HG03060 (cell line): Measurements from ENCODE around the gene HSD11B1.

ENCODE experiments used
- ATAC-seq: cut with Tn5 transposase; IDR thresholded peaks from one replicate; pipeline ENCODE4 v1.9.1; 2021; ENCODE audit warnings: low read depth, moderate number of reproducible peaks; ENCODE audit not compliant: unreplicated experiment

The HSD11B1 gene

DNA sequence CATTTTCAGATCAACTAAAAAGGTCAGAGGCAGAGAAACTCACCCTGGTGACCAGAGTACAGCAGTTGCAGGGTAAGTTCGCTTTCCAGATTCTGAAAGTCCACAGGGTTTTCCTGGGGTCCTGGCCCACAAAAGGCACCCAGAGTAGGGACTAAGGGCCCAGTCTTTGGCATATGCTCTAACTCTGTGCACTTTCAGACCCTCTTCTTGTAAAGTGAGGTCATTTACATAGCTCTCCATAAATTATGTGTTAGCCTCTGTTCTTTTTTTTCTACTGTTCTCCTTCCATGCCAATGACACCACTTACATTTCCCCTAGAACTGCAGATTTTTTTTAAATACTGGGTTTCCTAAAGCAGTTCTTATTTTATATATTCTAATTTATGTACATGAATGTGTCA is 73.5 kb downstream of the HSD11B1 start:
- no peak for ATAC-seq

DNA sequence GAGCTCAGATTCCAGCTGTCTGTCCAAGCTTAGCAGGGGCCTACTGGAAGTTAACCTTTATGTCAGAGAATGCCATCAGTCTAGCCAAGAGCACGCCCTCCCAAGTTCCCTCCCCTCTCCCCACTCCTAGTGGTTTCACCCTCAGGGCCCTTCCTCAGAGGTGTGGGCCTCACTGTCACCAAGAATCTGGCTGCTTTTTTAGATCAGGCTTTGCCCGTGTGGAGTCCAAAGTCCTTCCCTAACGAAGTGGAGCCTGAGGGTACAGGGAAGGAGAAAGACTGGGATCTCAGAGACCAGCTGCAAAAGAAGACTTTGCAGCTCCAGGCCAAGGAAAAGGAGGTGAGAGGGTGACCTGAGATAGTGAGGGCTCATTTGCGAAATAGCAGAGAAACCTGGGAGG is 75.6 kb downstream of the HSD11B1 start:
- ATAC-seq, result no peak

DNA sequence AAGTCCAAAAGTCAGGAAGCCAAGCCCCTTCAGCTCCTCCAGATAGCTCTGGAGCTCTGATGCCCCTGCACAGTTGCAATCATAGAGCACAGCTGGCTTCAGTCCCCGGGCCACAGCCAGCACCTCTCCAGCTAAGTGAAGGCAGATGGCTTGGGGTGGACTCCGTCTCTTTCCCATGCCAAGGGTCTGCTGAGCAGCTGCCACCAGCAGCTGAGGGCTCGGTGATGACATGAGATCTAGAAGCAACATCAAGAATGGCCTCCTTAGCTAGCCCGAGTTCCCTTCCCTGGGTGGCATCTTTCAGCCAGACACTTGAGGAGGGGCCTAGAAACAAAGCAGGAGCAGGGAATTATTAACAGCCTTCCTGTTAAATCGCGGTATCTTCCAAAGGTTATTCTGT is 78.7 kb downstream of the HSD11B1 start:
- ATAC-seq, result no peak
